HCT116 (cell line): Measurements from ENCODE around the gene SARNP. TPM values are rescaled to one million over a fixed set of nuclear protein-coding genes. Genes with fewer than 3 reads are reported as not detected.

Experiments used
- ATAC-seq: fragments of 200-7000 bp; cut with Tn5 transposase; 2 replicates; pipeline ENCODE4 v1.9.1; 2020; ENCODE audit warnings: mild to moderate bottlenecking, moderate library complexity
- BruUV-seq: library from RNA; stranded (reverse); fragments of 400-500 nt; replicated peaks from 2 replicates; lab custom pipeline; 2021; lab: Mats Ljungman, UMichigan
- CTCF ChIA-PET: fragments of 300-600 bp; sonication (Branson Sonifier 250); formaldehyde crosslinking; loops from one replicate; lab custom pipeline; 2021; ENCODE audit warnings: antibody characterized with exemption; lab: Charles Lee
- POLR2A ChIA-PET: fragments of 300-600, 350-600 bp; sonication (Branson Sonifier 250); formaldehyde crosslinking; loops from one replicate; lab custom pipeline; 2021; ENCODE audit warnings: antibody characterized with exemption; lab: Charles Lee
- RAD21 ChIA-PET, 2 experiments: fragments of 300-600 bp; sonication (Branson Sonifier 250); formaldehyde crosslinking; loops; one replicate each; lab custom pipeline; 2023; ENCODE audit warnings: low total read pairs in 2 of 2; ENCODE audit not compliant: uncharacterized antibody in 2 of 2, unreplicated experiment in 2 of 2, low non-redundant PET in 1 of 2; lab: Charles Lee
- DNase-seq: peaks from one replicate; pipeline ENCODE4 v3.0.0-alpha.2; 2010; ENCODE audit warnings: low read depth, low spot score
- H2AFZ ChIP-seq: fragments of 200-600 bp; shearing (Covaris generic), sonication (generic); 2 replicates; pipeline ENCODE4 v1.6.1; 2017; ENCODE audit warnings: low read depth, mixed run types, mixed read lengths, antibody characterized with exemption, low read length; ENCODE audit not compliant: poor library complexity, severe bottlenecking
- H3K27ac ChIP-seq: 2 replicates; pipeline ENCODE4 v1.5.1; 2012; ENCODE audit warnings: low read depth, low read length
- H3K27me3 ChIP-seq: fragments of 200-600 bp; sonication (generic); 2 replicates; pipeline ENCODE4 v1.6.1; 2016; ENCODE audit warnings: mixed run types, low read length, mixed read lengths; ENCODE audit not compliant: insufficient read depth
- H3K36me3 ChIP-seq, 2 experiments: fragments of 200-500 bp in 1 of 2; fragments of 200-600 bp in 1 of 2; sonication (Bioruptor generic) in 1 of 2; sonication (generic) in 1 of 2; 2 replicates each; pipeline versions ENCODE4 v1.5.1 to v1.6.1; 2014 to 2016; ENCODE audit warnings: low read length in 2 of 2, inconsistent platforms in 1 of 2, mixed read lengths in 1 of 2, mixed run types in 1 of 2; ENCODE audit not compliant: insufficient read depth in 2 of 2, control insufficient read depth in 1 of 2
- H3K4me1 ChIP-seq, 2 experiments: fragments of 200-600 bp in 1 of 2; sonication (generic) in 1 of 2; 2 replicates each; pipeline versions ENCODE4 v1.5.1 to v1.6.1; 2012 to 2017; ENCODE audit warnings: low read length in 2 of 2, inconsistent platforms in 1 of 2, mild to moderate bottlenecking in 1 of 2, mixed read lengths in 1 of 2, mixed run types in 1 of 2, moderate library complexity in 1 of 2; ENCODE audit not compliant: insufficient read depth in 2 of 2, control insufficient read depth in 1 of 2
- H3K4me2 ChIP-seq: fragments of 200-600 bp; sonication (generic); 2 replicates; pipeline ENCODE4 v1.6.1; 2017; ENCODE audit warnings: mixed run types, low read length, mixed read lengths
- H3K4me3 ChIP-seq, 2 experiments: fragments of 200-600 bp in 1 of 2; sonication (generic) in 1 of 2; replicated peaks in 1 of 2; 2 replicates each; pipeline ENCODE4 v1.5.1; 2011 to 2016; ENCODE audit warnings: low read length in 2 of 2, control low read depth in 1 of 2, low read depth in 1 of 2, mild to moderate bottlenecking in 1 of 2, mixed read lengths in 1 of 2, mixed run types in 1 of 2
- H3K79me2 ChIP-seq: fragments of 200-600 bp; sonication (generic); 2 replicates; pipeline ENCODE4 v1.6.1; 2017; ENCODE audit warnings: mild to moderate bottlenecking, mixed run types, low read length, moderate library complexity, mixed read lengths; ENCODE audit not compliant: insufficient read depth
- H3K9ac ChIP-seq: fragments of 200-600 bp; sonication (generic); 2 replicates; pipeline ENCODE4 v1.6.1; 2016; ENCODE audit warnings: low read length, mixed read lengths
- H3K9me2 ChIP-seq: fragments of 200-600 bp; sonication (generic), shearing (Covaris generic); 2 replicates; pipeline ENCODE4 v1.6.1; 2017; ENCODE audit warnings: mixed run types, mild to moderate bottlenecking, moderate library complexity; ENCODE audit not compliant: insufficient read depth
- H3K9me3 ChIP-seq, 2 experiments: fragments of 200-500 bp in 1 of 2; fragments of 200-600 bp in 1 of 2; sonication (Bioruptor generic) in 1 of 2; sonication (generic) in 1 of 2; 2 replicates each; pipeline ENCODE4 v1.6.1; 2014 to 2017; ENCODE audit warnings: low read length in 2 of 2, mixed read lengths in 2 of 2, inconsistent platforms in 1 of 2, low read depth in 1 of 2, mild to moderate bottlenecking in 1 of 2, mixed run types in 1 of 2, moderate library complexity in 1 of 2; ENCODE audit not compliant: control insufficient read depth in 1 of 2, insufficient read depth in 1 of 2
- H4K20me1 ChIP-seq: fragments of 200-600 bp; sonication (generic), shearing (Covaris generic); 2 replicates; pipeline ENCODE4 v1.6.1; 2017; ENCODE audit warnings: mixed run types, mild to moderate bottlenecking, moderate library complexity; ENCODE audit not compliant: insufficient read depth
- CBX3 ChIP-seq: IDR thresholded peaks from 2 replicates; pipeline ENCODE4 v1.6.1; 2012; ENCODE audit warnings: low read depth
- CEBPB ChIP-seq: IDR thresholded peaks from 2 replicates; pipeline ENCODE4 v1.6.1; 2012; ENCODE audit warnings: low read depth
- FOSL1 ChIP-seq: IDR thresholded peaks from 2 replicates; pipeline ENCODE4 v1.6.1; 2012; ENCODE audit warnings: low read depth
- MAX ChIP-seq: IDR thresholded peaks from 2 replicates; pipeline ENCODE4 v1.6.1; 2012
- POLR2AphosphoS5 ChIP-seq: IDR thresholded peaks from 2 replicates; pipeline ENCODE4 v1.6.1; 2011; ENCODE audit warnings: mild to moderate bottlenecking, low read depth, low read length, moderate library complexity
- RAD21 ChIP-seq: IDR thresholded peaks from 2 replicates; pipeline ENCODE4 v1.6.1; 2012; ENCODE audit warnings: low read depth, mild to moderate bottlenecking
- REST ChIP-seq: IDR thresholded peaks from 2 replicates; pipeline ENCODE4 v1.6.1; 2012; ENCODE audit warnings: low read depth
- SIN3A ChIP-seq: IDR thresholded peaks from 2 replicates; pipeline ENCODE4 v1.6.1; 2012; ENCODE audit warnings: low read depth
- SP1 ChIP-seq: IDR thresholded peaks from 2 replicates; pipeline ENCODE4 v1.6.1; 2012; ENCODE audit warnings: low read depth
- SRF ChIP-seq: IDR thresholded peaks from 2 replicates; pipeline ENCODE4 v1.6.1; 2012; ENCODE audit warnings: low read depth
- TCF7L2 ChIP-seq: IDR thresholded peaks from 2 replicates; pipeline ENCODE4 v1.7.0; 2011; ENCODE audit warnings: borderline replicate concordance, inconsistent platforms; ENCODE audit not compliant: insufficient read depth, insufficient read length; ENCODE audit errors: extremely low read depth
- YY1 ChIP-seq: IDR thresholded peaks from 2 replicates; pipeline ENCODE4 v1.6.1; 2011; ENCODE audit warnings: low read length, low read depth, moderate library complexity, mild to moderate bottlenecking; ENCODE audit not compliant: insufficient replicate concordance; ENCODE audit errors: extremely low read depth
- ZFX ChIP-seq: fragments of 450-650 bp; IDR thresholded peaks from 2 replicates; pipeline ENCODE4 v1.6.1; 2017
- ZNF274 ChIP-seq: fragments of 200-500 bp; sonication (Bioruptor generic); IDR thresholded peaks from 2 replicates; pipeline ENCODE4 v1.6.1; 2014; ENCODE audit warnings: mild to moderate bottlenecking, low read depth, low read length, inconsistent platforms
- intact Hi-C: fragments of 100-400 bp; cut with micrococcal nuclease; formaldehyde crosslinking; loops from 2 replicates; pipeline ENCODE4 v1.10.0; 2022
- total RNA-seq: library from RNA; stranded (reverse); gene quantifications from one replicate; pipeline ENCODE4 v1.2.1, GENCODE V29; 2021; ENCODE audit not compliant: unreplicated experiment
- TF ChIP-seq, protein P1 (sequence below), 3 experiments: fragments of 200-600 bp in 1 of 3; sonication (generic) in 1 of 3; IDR thresholded peaks in 2 of 3; conservative IDR thresholded peaks in 1 of 3; 2 replicates each; pipeline ENCODE4 v1.5.1; 2012 to 2017; ENCODE audit warnings: low read depth in 2 of 3, low read length in 2 of 3, antibody characterized with exemption in 1 of 3, borderline replicate concordance in 1 of 3, control low read depth in 1 of 3, mild to moderate bottlenecking in 1 of 3, mixed read lengths in 1 of 3, mixed run types in 1 of 3, moderate library complexity in 1 of 3; ENCODE audit not compliant: insufficient read depth in 1 of 3
- TF ChIP-seq, protein P2 (sequence below): IDR thresholded peaks from 2 replicates; pipeline ENCODE4 v1.6.1; 2012

The SARNP gene
- total RNA-seq, 1 experiment from 2014 or later = 82.4 TPM

GRCh38 chr12:55746174-55746912, 71.2 kb downstream of the SARNP start:
- no peak for ATAC-seq
- RAD21 ChIA-PET = no interaction called here
- CTCF ChIA-PET = interaction anchor here (1.9 kb wide), 1 partner anchor 9 kb away, joined by 10 read pairs; no protein-coding TSS in a partner anchor

More at GRCh38 chr12:55746174-55746912, 71.2 kb downstream of the SARNP start:
- TF ChIP-seq TCF7L2 (no peak), ZFX (no peak), CEBPB (no peak), SP1 (no peak), REST (no peak), POLR2AphosphoS5 (no peak), ZNF274 (no peak), MAX (no peak), CBX3 (no peak), SIN3A (no peak), FOSL1 (no peak), RAD21 (no peak), YY1 (no peak), SRF (no peak)
- TF ChIP-seq, protein P1, sequence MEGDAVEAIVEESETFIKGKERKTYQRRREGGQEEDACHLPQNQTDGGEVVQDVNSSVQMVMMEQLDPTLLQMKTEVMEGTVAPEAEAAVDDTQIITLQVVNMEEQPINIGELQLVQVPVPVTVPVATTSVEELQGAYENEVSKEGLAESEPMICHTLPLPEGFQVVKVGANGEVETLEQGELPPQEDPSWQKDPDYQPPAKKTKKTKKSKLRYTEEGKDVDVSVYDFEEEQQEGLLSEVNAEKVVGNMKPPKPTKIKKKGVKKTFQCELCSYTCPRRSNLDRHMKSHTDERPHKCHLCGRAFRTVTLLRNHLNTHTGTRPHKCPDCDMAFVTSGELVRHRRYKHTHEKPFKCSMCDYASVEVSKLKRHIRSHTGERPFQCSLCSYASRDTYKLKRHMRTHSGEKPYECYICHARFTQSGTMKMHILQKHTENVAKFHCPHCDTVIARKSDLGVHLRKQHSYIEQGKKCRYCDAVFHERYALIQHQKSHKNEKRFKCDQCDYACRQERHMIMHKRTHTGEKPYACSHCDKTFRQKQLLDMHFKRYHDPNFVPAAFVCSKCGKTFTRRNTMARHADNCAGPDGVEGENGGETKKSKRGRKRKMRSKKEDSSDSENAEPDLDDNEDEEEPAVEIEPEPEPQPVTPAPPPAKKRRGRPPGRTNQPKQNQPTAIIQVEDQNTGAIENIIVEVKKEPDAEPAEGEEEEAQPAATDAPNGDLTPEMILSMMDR (IDR thresholded peaks at IDR 0.05 in 2 of 3, conservative IDR thresholded peaks at IDR 0.05 in 1 of 3; ENCODE audit: borderline replicate concordance in 1 of 3, insufficient read depth in 1 of 3, low read depth in 2 of 3, low read length in 2 of 3) = no peak
- TF ChIP-seq, protein P2, sequence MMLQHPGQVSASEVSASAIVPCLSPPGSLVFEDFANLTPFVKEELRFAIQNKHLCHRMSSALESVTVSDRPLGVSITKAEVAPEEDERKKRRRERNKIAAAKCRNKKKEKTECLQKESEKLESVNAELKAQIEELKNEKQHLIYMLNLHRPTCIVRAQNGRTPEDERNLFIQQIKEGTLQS = no peak
- no peak overlapping the region for H2AFZ ChIP-seq
- H3K4me1 ChIP-seq = peaks cover 7 to 27% of the 10 kb centered on the region in 2 experiments
- no peak overlapping the region for H3K9ac ChIP-seq
- BruUV-seq = no TSS peak
- POLR2A ChIA-PET = interaction anchor here (0.7 to 1.3 kb wide), 2 partner anchors 83 to 136 kb away, joined by 3 to 4 read pairs; partner anchors contain the start of gene DNAJC14
- peaks cover 0 to 3% of the 10 kb centered on the region in 2 experiments; a peak in 1 of 4 replicates for H3K36me3 ChIP-seq
- H3K9me2 ChIP-seq = no peaks in the 10 kb centered on the region
- H3K27ac ChIP-seq = no peak overlapping the region
- H3K27me3 ChIP-seq = no peaks in the 10 kb centered on the region
- intact Hi-C loops = no loop called here
- no peak overlapping the region for H3K4me2 ChIP-seq
- no peak overlapping the region for H3K4me3 ChIP-seq
- H3K79me2 ChIP-seq = peaks cover 3% of the 10 kb centered on the region; the same call in 1 of the 2 replicates
- H3K9me3 ChIP-seq = no peaks in the 10 kb centered on the region
- DNase-seq = no peak
- H4K20me1 ChIP-seq = no peaks in the 10 kb centered on the region
